Esophagus squamous epithelium (tissue), 5 donors: ENCODE results near the gene EHD4. TPM values are rescaled to one million over a fixed set of nuclear protein-coding genes. Genes with fewer than 3 reads are reported as not detected.

Source experiments
- DNase-seq: peaks from one replicate; lab custom pipeline; 2025; lab: John Stamatoyannopoulos, UW
- H3K27ac ChIP-seq, 4 donors: fragments of 200-600 bp; sonication (generic); one replicate each; pipeline ENCODE4 v1.5.1; 2016 to 2019; ENCODE audit warnings: mild to moderate bottlenecking in 1 of 4
- H3K27me3 ChIP-seq, 4 donors: fragments of 200-600 bp; sonication (generic); 1 replicate in 3 of 4; 2 replicates in 1 of 4; pipeline versions ENCODE4 v1.5.1 to v1.6.0; 2017 to 2021; ENCODE audit warnings: antibody characterized with exemption in 1 of 4
- H3K36me3 ChIP-seq, 3 donors: fragments of 200-600 bp; sonication (generic); one replicate each; pipeline ENCODE4 v1.5.1; 2016 to 2019
- H3K4me1 ChIP-seq, 3 donors: fragments of 200-600 bp; sonication (generic); one replicate each; pipeline ENCODE4 v1.5.1; 2017 to 2019
- H3K4me3 ChIP-seq, 4 donors: fragments of 200-600 bp; sonication (generic); 1 replicate in 3 of 4; 2 replicates in 1 of 4; pipeline ENCODE4 v1.5.1; 2016 to 2019; ENCODE audit warnings: mild to moderate bottlenecking in 2 of 4, moderate library complexity in 1 of 4
- H3K9me3 ChIP-seq, 3 donors: fragments of 200-600 bp; sonication (generic); one replicate each; pipeline ENCODE4 v1.5.1; 2016 to 2019
- POLR2A ChIP-seq, 4 donors: fragments of 450-650 bp; IDR thresholded peaks; one replicate each; pipeline ENCODE4 v1.6.1; 2017; ENCODE audit warnings: antibody characterized with exemption in 4 of 4, mild to moderate bottlenecking in 4 of 4, moderate library complexity in 3 of 4
- WGBS, 2 donors: methylation state at CpG; one replicate each; pipeline ENCODE4 v1.1.5; 2018; 5-methylcytosine and 5-hydroxymethylcytosine counted together
- intact Hi-C: fragments of 100-400 bp; cut with DNase I; formaldehyde crosslinking; loops from one replicate; pipeline ENCODE4 v1.15.0; 2022
- total RNA-seq, 4 donors: library from RNA; depleted of rRNA; stranded (reverse); fragments of >200 nt; gene quantifications; one replicate each; pipeline ENCODE4 v1.1.0, GENCODE V29; 2016
- TF ChIP-seq, protein P1 (sequence below), 6 experiments: fragments of 450-650 bp in 4 of 6; fragments of 200-600 bp in 2 of 6; sonication (generic) in 2 of 6; IDR thresholded peaks; one replicate each; pipeline ENCODE4 v1.5.1; 2016 to 2019; ENCODE audit warnings: antibody characterized with exemption in 6 of 6, mild to moderate bottlenecking in 4 of 6, moderate library complexity in 4 of 6
- donor health status: DM: yes; HTN: yes; CAD: no.

The EHD4 gene
- total RNA-seq, 4 donors from 2014 or later = 25.4 to 45.3 (median 27.8) TPM

GRCh38 chr15:41849861-41850260 lies 122.5 kb downstream of the EHD4 start:
- intact Hi-C loops = no loop called here
- no peak for DNase-seq
- WGBS, 2 donors = 55% methylated on average over 2 of the region's 8 CpGs; no CpG with 5 or more reads in 1 of the 2 donors

GRCh38 chr15:41849204-41849603 lies 123.2 kb downstream of the EHD4 start:
- peaks cover 24 to 51% (median 46%) of the 10 kb centered on the region in 3 donors for H3K36me3 ChIP-seq
- DNase-seq = no peak
- H3K9me3 ChIP-seq = no peaks in the 10 kb centered on the region
- H3K27me3 ChIP-seq = peaks cover 0 to 28% (median 0%) of the 10 kb centered on the region in 4 donors
- no peak overlapping the region for H3K4me3 ChIP-seq
- intact Hi-C loops = no loop called here
- H3K27ac ChIP-seq = peak overlapping the region; percentile 68 to 88 (median 75)
- H3K4me1 ChIP-seq = peaks cover 10 to 67% (median 13%) of the 10 kb centered on the region in 3 donors
- TF ChIP-seq, protein P1, sequence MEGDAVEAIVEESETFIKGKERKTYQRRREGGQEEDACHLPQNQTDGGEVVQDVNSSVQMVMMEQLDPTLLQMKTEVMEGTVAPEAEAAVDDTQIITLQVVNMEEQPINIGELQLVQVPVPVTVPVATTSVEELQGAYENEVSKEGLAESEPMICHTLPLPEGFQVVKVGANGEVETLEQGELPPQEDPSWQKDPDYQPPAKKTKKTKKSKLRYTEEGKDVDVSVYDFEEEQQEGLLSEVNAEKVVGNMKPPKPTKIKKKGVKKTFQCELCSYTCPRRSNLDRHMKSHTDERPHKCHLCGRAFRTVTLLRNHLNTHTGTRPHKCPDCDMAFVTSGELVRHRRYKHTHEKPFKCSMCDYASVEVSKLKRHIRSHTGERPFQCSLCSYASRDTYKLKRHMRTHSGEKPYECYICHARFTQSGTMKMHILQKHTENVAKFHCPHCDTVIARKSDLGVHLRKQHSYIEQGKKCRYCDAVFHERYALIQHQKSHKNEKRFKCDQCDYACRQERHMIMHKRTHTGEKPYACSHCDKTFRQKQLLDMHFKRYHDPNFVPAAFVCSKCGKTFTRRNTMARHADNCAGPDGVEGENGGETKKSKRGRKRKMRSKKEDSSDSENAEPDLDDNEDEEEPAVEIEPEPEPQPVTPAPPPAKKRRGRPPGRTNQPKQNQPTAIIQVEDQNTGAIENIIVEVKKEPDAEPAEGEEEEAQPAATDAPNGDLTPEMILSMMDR (IDR thresholded peaks at IDR 0.05) = no peak
- WGBS, 2 donors = 15 to 25% methylated on average over 2 to 4 of the region's 6 CpGs

More at GRCh38 chr15:41849861-41850260, 122.5 kb downstream of the EHD4 start:
- no peak overlapping the region for H3K4me3 ChIP-seq
- H3K27me3 ChIP-seq = peaks cover 0 to 34% (median 0%) of the 10 kb centered on the region in 4 donors
- H3K36me3 ChIP-seq = peaks cover 21 to 44% (median 40%) of the 10 kb centered on the region in 3 donors
- TF ChIP-seq POLR2A (IDR thresholded peaks at IDR 0.05) = no peak
- TF ChIP-seq, protein P1 (IDR thresholded peaks at IDR 0.05) = no peak
- H3K4me1 ChIP-seq = peaks cover 10 to 73% (median 13%) of the 10 kb centered on the region in 3 donors
- H3K9me3 ChIP-seq = no peaks in the 10 kb centered on the region
- H3K27ac ChIP-seq = peak overlapping the region; percentile 68 to 88 (median 75)

DNA sequence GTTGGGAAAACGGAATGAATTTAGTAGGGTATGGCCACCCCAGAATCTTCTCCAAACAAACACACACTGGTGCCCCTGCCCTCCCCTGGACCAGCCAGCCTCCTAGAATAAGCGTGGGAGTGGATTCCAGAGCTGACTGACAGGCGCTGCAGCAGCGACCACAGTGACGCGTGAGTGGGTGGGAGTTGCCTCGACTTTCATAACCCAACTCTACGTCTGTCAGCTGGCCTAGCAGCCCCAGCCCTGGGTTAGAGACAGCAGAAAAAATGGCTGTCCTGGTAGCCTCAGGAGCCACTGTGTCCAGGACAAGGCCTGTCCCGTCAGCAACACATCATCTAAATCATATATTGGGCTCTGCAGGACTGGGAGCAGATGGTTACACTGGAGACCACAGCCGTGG lies 123.7 kb downstream of the EHD4 start:
- peaks cover 30 to 57% (median 46%) of the 10 kb centered on the region in 3 donors for H3K36me3 ChIP-seq
- whole genome bisulfite sequencing, 2 donors = 36 to 48% methylated on average over 4 to 6 of the region's 10 CpGs

DNA sequence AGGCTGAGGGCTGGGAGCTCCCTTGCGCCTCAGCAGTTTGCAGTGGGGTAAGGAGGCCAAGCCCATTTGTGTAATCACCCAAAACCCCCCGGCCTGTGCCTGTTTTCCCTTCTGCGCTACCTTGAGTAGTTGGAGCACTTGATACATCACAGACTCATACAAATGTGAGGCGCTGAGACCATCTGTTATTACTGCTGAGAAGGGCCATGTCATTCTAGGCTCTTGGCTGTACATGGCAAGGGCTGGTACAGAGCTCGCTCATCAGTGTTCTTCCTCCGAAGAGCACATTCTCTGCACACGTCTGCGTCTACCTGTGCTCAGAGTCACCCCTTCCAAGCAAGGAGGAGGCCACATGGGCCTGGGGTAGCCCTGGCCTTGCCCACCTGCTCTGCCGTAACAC lies 124.4 kb downstream of the EHD4 start:
- intact Hi-C loops = no loop called here
- Histone ChIP-seq H3K4me1 (peaks cover 10 to 54% (median 13%) of the 10 kb centered on the region in 3 donors), H3K36me3 (peaks cover 30 to 63% (median 46%) of the 10 kb centered on the region in 3 donors), H3K9me3 (no peaks in the 10 kb centered on the region), H3K27me3 (peaks cover 0 to 15% (median 0%) of the 10 kb centered on the region in 4 donors), H3K27ac (peak overlapping the region in 2 of 4 donors; percentile 74 to 88), H3K4me3 (no peak overlapping the region)
- TF ChIP-seq POLR2A (IDR thresholded peaks at IDR 0.05) = no peak
- TF ChIP-seq, protein P1 (IDR thresholded peaks at IDR 0.05) = no peak
- 93% methylated on average over 7 of the region's 9 CpGs; no CpG with 5 or more reads in 1 of the 2 donors for WGBS, 2 donors
- no peak for DNase-seq

More for the DNA sequence above, 123.7 kb downstream of the EHD4 start:
- peaks cover 10 to 61% (median 13%) of the 10 kb centered on the region in 3 donors for H3K4me1 ChIP-seq
- intact Hi-C loops = no loop called here
- peaks cover 0 to 22% (median 0%) of the 10 kb centered on the region in 4 donors for H3K27me3 ChIP-seq
- no peaks in the 10 kb centered on the region for H3K9me3 ChIP-seq
- TF ChIP-seq POLR2A (IDR thresholded peaks at IDR 0.05) = no peak
- TF ChIP-seq, protein P1 (IDR thresholded peaks at IDR 0.05) = no peak
- DNase-seq = no peak
- H3K4me3 ChIP-seq = no peak overlapping the region
- H3K27ac ChIP-seq = peak overlapping the region; percentile 68 to 88 (median 75)

- no peak for DNase-seq
- TF ChIP-seq, protein P1 (IDR thresholded peaks at IDR 0.05) = no peak
- no peak for TF ChIP-seq POLR2A (IDR thresholded peaks at IDR 0.05)
- H3K4me3 ChIP-seq = no peak overlapping the region
- whole genome bisulfite sequencing, 2 donors = 77 to 91% methylated on average over 7 to 10 of the region's 14 CpGs
- H3K36me3 ChIP-seq = peaks cover 30 to 71% (median 46%) of the 10 kb centered on the region in 3 donors
- H3K9me3 ChIP-seq = no peaks in the 10 kb centered on the region
- H3K27me3 ChIP-seq = peaks cover 0 to 8% (median 0%) of the 10 kb centered on the region in 4 donors
- no peak overlapping the region for H3K27ac ChIP-seq
- H3K4me1 ChIP-seq = peaks cover 10 to 47% (median 13%) of the 10 kb centered on the region in 3 donors
- intact Hi-C loops = no loop called here
Measured at GRCh38 chr15:41847206-41847605, 125.2 kb downstream of the EHD4 start.
